Measurements from ENCODE around the gene TAAR1. TPM values are rescaled to one million over a fixed set of nuclear protein-coding genes. Genes with fewer than 3 reads are reported as not detected.

Gene TAAR1
- total and polyA plus RNA-seq, 2 donors (not counting 3 experiments of a cell fraction or from before 2014, with no cell fraction given), result not detected

DNA sequence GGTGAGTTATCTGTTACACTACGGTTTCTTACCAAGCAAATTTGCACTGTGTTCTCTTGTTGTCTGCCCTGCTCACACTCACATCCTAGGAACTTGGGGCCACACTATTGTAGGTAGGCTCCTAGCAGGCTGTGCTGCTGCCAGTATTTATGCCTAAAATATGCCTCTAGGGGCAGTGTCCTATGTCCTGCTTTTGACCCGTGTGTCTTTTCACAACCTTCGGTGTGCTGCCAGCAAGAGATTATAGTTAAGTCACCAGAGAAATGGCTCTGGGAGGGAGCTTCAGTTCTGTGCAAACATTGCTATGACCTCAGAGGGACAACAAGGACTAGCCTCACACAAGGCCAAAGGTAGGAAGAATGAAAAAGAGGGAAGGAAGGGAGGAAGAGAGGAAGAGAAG lies 60.5 kb downstream of the TAAR1 start:
- Histone ChIP-seq H3K9me3 (replicated peaks; ENCODE audit: control insufficient read depth, insufficient read depth, low read length) (no peaks in the 10 kb centered on the region), H2AFZ (ENCODE audit: low read depth, low read length) (no peak overlapping the region), H3K27me3 (ENCODE audit: control insufficient read depth in 2 of 2, insufficient read depth in 2 of 2, low read length in 2 of 2) (peaks cover 0 to 3% of the 10 kb centered on the region in 2 experiments), H3K4me1 (ENCODE audit: control insufficient read depth, extremely low read depth, insufficient read depth, low read length) (no peaks in the 10 kb centered on the region), H3K36me3 (ENCODE audit: control insufficient read depth in 2 of 2, extremely low read depth in 1 of 2, insufficient read depth in 2 of 2, low read length in 2 of 2) (no peaks in the 10 kb centered on the region), H3K79me2 (ENCODE audit: control insufficient read depth, insufficient read depth, low read length) (no peaks in the 10 kb centered on the region), H3K4me2 (ENCODE audit: insufficient read depth, low read length) (no peak overlapping the region), H4K20me1 (replicated peaks; ENCODE audit: control insufficient read depth, extremely low read depth, insufficient read depth, low read length) (no peaks in the 10 kb centered on the region), H3K27ac (ENCODE audit: insufficient read depth, low read depth, low read length) (no peak overlapping the region), H3K4me3 (replicated peaks in 1 of 3; ENCODE audit: insufficient read depth in 1 of 3, low read depth in 1 of 3, low read length in 3 of 3) (no peak overlapping the region), H3K9me1 (replicated peaks; ENCODE audit: control insufficient read depth, extremely low read depth, insufficient read depth, low read length) (no peaks in the 10 kb centered on the region), H3K9ac (replicated peaks; ENCODE audit: extremely low read depth, insufficient read depth, low read length) (no peak overlapping the region)
- intact Hi-C loops (cut with micrococcal nuclease) (no loop called here), dilution Hi-C loops (cut with MboI; ENCODE audit: extremely low pct_ligation_motif_present, low sequenced_read_pairs) (no loop called here)
- ChIA-PET POLR2A (no interaction called here), CTCF (no interaction called here)
- BruUV-seq (replicated peaks), result no TSS peak
- no peak for DNase-seq (ENCODE audit: low read depth, low spot score)
- TF ChIP-seq MYC (IDR thresholded peaks at IDR 0.05; ENCODE audit: low read depth, low read length), result no peak
- TF ChIP-seq, protein P1, sequence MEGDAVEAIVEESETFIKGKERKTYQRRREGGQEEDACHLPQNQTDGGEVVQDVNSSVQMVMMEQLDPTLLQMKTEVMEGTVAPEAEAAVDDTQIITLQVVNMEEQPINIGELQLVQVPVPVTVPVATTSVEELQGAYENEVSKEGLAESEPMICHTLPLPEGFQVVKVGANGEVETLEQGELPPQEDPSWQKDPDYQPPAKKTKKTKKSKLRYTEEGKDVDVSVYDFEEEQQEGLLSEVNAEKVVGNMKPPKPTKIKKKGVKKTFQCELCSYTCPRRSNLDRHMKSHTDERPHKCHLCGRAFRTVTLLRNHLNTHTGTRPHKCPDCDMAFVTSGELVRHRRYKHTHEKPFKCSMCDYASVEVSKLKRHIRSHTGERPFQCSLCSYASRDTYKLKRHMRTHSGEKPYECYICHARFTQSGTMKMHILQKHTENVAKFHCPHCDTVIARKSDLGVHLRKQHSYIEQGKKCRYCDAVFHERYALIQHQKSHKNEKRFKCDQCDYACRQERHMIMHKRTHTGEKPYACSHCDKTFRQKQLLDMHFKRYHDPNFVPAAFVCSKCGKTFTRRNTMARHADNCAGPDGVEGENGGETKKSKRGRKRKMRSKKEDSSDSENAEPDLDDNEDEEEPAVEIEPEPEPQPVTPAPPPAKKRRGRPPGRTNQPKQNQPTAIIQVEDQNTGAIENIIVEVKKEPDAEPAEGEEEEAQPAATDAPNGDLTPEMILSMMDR (IDR thresholded peaks at IDR 0.05; ENCODE audit: extremely low read depth in 1 of 2, insufficient read depth in 1 of 2, low read depth in 1 of 2, low read length in 2 of 2), result peak in 1 of 2 donors; percentile 11
- FAIRE-seq, result no peak

DNA sequence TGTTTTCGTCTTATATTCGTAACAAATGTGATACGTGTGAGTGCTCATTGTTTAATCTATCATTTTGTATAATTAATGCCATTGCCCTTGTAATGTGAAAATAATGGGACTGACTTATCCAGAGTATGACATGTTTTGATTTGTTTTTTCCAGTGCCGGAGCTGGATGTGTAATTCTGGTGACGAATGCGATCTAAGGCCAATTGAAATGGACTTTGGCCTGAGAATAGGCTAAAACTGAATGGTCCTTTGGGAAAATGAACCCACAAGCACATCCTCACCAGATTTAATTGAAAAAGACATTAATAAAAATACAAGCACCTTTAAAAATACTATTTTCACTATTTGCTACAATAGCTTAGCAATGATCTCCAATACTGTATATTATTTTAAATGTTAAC lies 62.8 kb downstream of the TAAR1 start:
- Histone ChIP-seq H2AFZ (ENCODE audit: low read depth, low read length) (no peak overlapping the region), H3K4me1 (ENCODE audit: control insufficient read depth, extremely low read depth, insufficient read depth, low read length) (no peaks in the 10 kb centered on the region), H3K4me3 (replicated peaks in 1 of 3; ENCODE audit: insufficient read depth in 1 of 3, low read depth in 1 of 3, low read length in 3 of 3) (no peak overlapping the region), H3K9me3 (replicated peaks; ENCODE audit: control insufficient read depth, insufficient read depth, low read length) (no peaks in the 10 kb centered on the region), H3K27ac (ENCODE audit: insufficient read depth, low read depth, low read length) (no peak overlapping the region), H3K4me2 (ENCODE audit: insufficient read depth, low read length) (no peak overlapping the region), H3K9me1 (replicated peaks; ENCODE audit: control insufficient read depth, extremely low read depth, insufficient read depth, low read length) (no peaks in the 10 kb centered on the region), H4K20me1 (replicated peaks; ENCODE audit: control insufficient read depth, extremely low read depth, insufficient read depth, low read length) (no peaks in the 10 kb centered on the region), H3K9ac (replicated peaks; ENCODE audit: extremely low read depth, insufficient read depth, low read length) (no peak overlapping the region), H3K79me2 (ENCODE audit: control insufficient read depth, insufficient read depth, low read length) (no peaks in the 10 kb centered on the region), H3K36me3 (ENCODE audit: control insufficient read depth in 2 of 2, extremely low read depth in 1 of 2, insufficient read depth in 2 of 2, low read length in 2 of 2) (no peaks in the 10 kb centered on the region), H3K27me3 (ENCODE audit: control insufficient read depth in 2 of 2, insufficient read depth in 2 of 2, low read length in 2 of 2) (peaks cover 2% of the 10 kb centered on the region in 2 experiments)
- dilution Hi-C loops (cut with MboI; ENCODE audit: extremely low pct_ligation_motif_present, low sequenced_read_pairs), result no loop called here
- POLR2A ChIA-PET, result no interaction called here
- TF ChIP-seq EZH2 (IDR thresholded peaks at IDR 0.05; ENCODE audit: borderline replicate concordance, low read depth, low read length, severe bottlenecking) (no peak), FOS (IDR thresholded peaks at IDR 0.05; ENCODE audit: borderline replicate concordance, insufficient read depth, low read length) (no peak), POLR2AphosphoS5 (IDR thresholded peaks at IDR 0.05; ENCODE audit: insufficient read depth, low read depth, low read length) (no peak), JUN (IDR thresholded peaks at IDR 0.05; ENCODE audit: borderline replicate concordance, insufficient read depth, insufficient read length, low read depth) (no peak), POLR2A (IDR thresholded peaks at IDR 0.05; ENCODE audit: low read depth, low read length) (no peak), GATA2 (IDR thresholded peaks at IDR 0.05; ENCODE audit: insufficient read depth, insufficient read length, low read depth, low read length) (no peak)
- DNase-seq (ENCODE audit: low read depth, low spot score), result no peak
- no peak for FAIRE-seq
- no TSS peak for BruUV-seq (replicated peaks)
- intact Hi-C loops (cut with micrococcal nuclease), result no loop called here
- CTCF ChIA-PET, result interaction anchor here (1.0 to 1.4 kb wide), 2 partner anchors 66 to 120 kb away, joined by 3 read pairs; no protein-coding TSS in a partner anchor
